DND-41 (cell line): ENCODE results near the gene RNF213.

Source experiments
- ATAC-seq: fragments of 200-7000 bp; cut with Tn5 transposase; 3 replicates; pipeline ENCODE4 v1.9.1; 2021; ENCODE audit warnings: low read depth; ENCODE audit not compliant: insufficient read depth
- DNase-seq: peaks from one replicate; pipeline ENCODE4 v3.0.0-alpha.2; 2020
- H2AFZ ChIP-seq: 2 replicates; pipeline ENCODE4 v1.6.0; 2012; ENCODE audit warnings: low read depth, low read length
- H3K27ac ChIP-seq: 2 replicates; pipeline ENCODE4 v1.5.1; 2012; ENCODE audit warnings: low read length, inconsistent platforms
- H3K27me3 ChIP-seq: fragments of 200-600 bp; sonication (generic); 2 replicates; pipeline ENCODE4 v1.6.0; 2012; ENCODE audit warnings: low read length, mild to moderate bottlenecking, inconsistent platforms; ENCODE audit not compliant: insufficient read depth, poor library complexity
- H3K36me3 ChIP-seq: 2 replicates; pipeline ENCODE4 v1.5.1; 2012; ENCODE audit warnings: low read length, inconsistent platforms; ENCODE audit not compliant: insufficient read depth
- H3K4me1 ChIP-seq: 2 replicates; pipeline ENCODE4 v1.5.1; 2012; ENCODE audit warnings: mild to moderate bottlenecking, low read length; ENCODE audit not compliant: insufficient read depth
- H3K4me2 ChIP-seq: 2 replicates; pipeline ENCODE4 v1.6.0; 2012; ENCODE audit warnings: mild to moderate bottlenecking, moderate library complexity, low read length, inconsistent platforms; ENCODE audit not compliant: insufficient read depth
- H3K4me3 ChIP-seq, 2 experiments: fragments of 200-600 bp in 1 of 2; shearing (Covaris generic) in 1 of 2; 2 replicates each; pipeline ENCODE4 v1.5.1; 2012 to 2016; ENCODE audit warnings: inconsistent platforms in 2 of 2, low read length in 2 of 2, mild to moderate bottlenecking in 2 of 2, low read depth in 1 of 2, moderate library complexity in 1 of 2
- H3K79me2 ChIP-seq: 2 replicates; pipeline ENCODE4 v1.6.0; 2012; ENCODE audit warnings: low read length, inconsistent platforms; ENCODE audit not compliant: insufficient read depth
- H3K9ac ChIP-seq: 2 replicates; pipeline ENCODE4 v1.6.0; 2012; ENCODE audit warnings: low read depth, mild to moderate bottlenecking, inconsistent platforms, low read length, moderate library complexity
- H3K9me3 ChIP-seq: 2 replicates; pipeline ENCODE4 v1.5.1; 2012; ENCODE audit warnings: low read length, moderate library complexity, mild to moderate bottlenecking, inconsistent platforms; ENCODE audit not compliant: insufficient read depth, severe bottlenecking
- H4K20me1 ChIP-seq: 2 replicates; pipeline ENCODE4 v1.6.0; 2012; ENCODE audit warnings: low read length; ENCODE audit not compliant: insufficient read depth
- EZH2 ChIP-seq: IDR thresholded peaks from 3 replicates; pipeline ENCODE4 v1.6.1; 2012; ENCODE audit warnings: borderline replicate concordance, low read depth, mild to moderate bottlenecking, moderate library complexity, low read length, inconsistent platforms; ENCODE audit not compliant: severe bottlenecking
- TF ChIP-seq, protein P1 (sequence below): IDR thresholded peaks from 2 replicates; pipeline ENCODE4 v1.5.1; 2012; ENCODE audit warnings: borderline replicate concordance, low read length, moderate library complexity, mild to moderate bottlenecking; ENCODE audit not compliant: poor library complexity, severe bottlenecking; ENCODE audit errors: extremely low read depth

Gene RNF213

DNA sequence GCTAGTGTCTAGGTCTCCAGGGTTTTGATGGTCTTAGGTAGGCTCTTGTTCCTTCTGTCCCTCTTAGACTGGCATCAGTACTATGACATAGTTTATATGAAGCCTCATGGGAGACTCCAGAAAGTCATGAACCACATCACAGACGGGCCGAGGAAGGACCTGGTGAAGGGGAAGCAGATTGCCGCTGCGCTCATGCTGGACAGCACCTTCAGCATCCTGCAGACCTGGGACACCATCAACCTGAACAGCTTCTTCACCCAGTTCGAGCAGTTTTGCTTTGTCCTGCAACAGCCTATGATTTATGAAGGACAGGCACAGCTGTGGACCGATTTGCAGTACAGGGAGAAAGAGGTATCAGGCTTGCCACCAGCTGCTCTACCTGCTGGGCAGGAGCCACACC is 34.0 kb downstream of the RNF213 start:
- TF ChIP-seq EZH2, result no peak
- TF ChIP-seq, protein P1, sequence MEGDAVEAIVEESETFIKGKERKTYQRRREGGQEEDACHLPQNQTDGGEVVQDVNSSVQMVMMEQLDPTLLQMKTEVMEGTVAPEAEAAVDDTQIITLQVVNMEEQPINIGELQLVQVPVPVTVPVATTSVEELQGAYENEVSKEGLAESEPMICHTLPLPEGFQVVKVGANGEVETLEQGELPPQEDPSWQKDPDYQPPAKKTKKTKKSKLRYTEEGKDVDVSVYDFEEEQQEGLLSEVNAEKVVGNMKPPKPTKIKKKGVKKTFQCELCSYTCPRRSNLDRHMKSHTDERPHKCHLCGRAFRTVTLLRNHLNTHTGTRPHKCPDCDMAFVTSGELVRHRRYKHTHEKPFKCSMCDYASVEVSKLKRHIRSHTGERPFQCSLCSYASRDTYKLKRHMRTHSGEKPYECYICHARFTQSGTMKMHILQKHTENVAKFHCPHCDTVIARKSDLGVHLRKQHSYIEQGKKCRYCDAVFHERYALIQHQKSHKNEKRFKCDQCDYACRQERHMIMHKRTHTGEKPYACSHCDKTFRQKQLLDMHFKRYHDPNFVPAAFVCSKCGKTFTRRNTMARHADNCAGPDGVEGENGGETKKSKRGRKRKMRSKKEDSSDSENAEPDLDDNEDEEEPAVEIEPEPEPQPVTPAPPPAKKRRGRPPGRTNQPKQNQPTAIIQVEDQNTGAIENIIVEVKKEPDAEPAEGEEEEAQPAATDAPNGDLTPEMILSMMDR, result no peak
- Histone ChIP-seq H3K9me3 (no peaks in the 10 kb centered on the region), H3K79me2 (no peaks in the 10 kb centered on the region), H3K4me2 (no peak overlapping the region), H3K27me3 (no peaks in the 10 kb centered on the region), H2AFZ (no peak overlapping the region), H3K9ac (no peak overlapping the region), H3K27ac (no peak overlapping the region), H4K20me1 (peaks cover 5% of the 10 kb centered on the region; the same call in 1 of the 2 replicates), H3K4me1 (no peaks in the 10 kb centered on the region), H3K4me3 (no peak overlapping the region), H3K36me3 (peaks cover 88% of the 10 kb centered on the region)
- ATAC-seq (no peak), DNase-seq (no peak)

DNA sequence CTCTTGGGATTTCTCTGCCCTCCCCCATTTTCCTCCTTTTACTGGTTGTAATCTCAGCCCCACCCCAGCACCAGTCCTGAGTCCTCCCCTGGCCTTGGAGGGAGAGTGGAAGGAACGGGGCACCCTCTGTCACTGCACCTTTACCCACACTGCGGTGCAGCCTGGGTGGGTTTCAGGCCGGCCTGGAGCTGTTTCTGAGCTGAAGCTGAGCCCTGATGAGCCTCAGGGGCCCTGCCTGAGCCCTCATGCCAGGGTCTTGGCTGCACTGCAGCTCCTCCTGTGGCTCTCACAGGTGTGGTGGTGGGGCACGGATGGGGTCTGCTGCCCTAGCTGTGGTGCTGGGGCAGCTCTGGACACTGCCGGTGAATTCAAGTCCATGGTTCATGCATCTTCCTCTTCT is 34.5 kb downstream of the RNF213 start:
- no peak for TF ChIP-seq EZH2
- TF ChIP-seq, protein P1, result no peak
- no peak overlapping the region for H3K4me2 ChIP-seq
- no peak overlapping the region for H3K9ac ChIP-seq
- no peaks in the 10 kb centered on the region for H3K27me3 ChIP-seq
- no peak for DNase-seq
- no peak overlapping the region for H3K27ac ChIP-seq
- ATAC-seq, result no peak
- H3K79me2 ChIP-seq, result no peaks in the 10 kb centered on the region
- H3K4me1 ChIP-seq, result no peaks in the 10 kb centered on the region
- no peak overlapping the region for H2AFZ ChIP-seq
- no peaks in the 10 kb centered on the region for H3K9me3 ChIP-seq
- H3K36me3 ChIP-seq, result peaks cover 88% of the 10 kb centered on the region
- no peak overlapping the region for H3K4me3 ChIP-seq
- peaks cover 5% of the 10 kb centered on the region; the same call in 1 of the 2 replicates for H4K20me1 ChIP-seq

DNA sequence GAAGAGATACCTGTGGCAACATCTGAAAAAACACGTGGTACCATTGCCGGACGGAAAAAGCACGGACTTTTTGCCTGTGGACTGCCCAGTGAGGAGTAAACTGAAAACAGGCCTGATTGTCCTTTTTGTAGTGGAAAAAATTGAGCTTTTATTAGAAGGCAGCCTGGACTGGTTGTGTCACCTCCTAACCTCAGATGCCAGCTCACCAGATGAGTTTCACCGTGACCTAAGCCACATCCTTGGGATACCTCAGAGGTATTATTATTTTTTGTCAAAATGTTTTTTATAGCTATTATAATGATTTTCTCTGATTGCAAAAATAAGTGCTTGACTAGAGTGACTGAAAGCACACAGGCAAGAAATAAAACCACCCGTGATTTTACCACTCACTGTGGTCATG is 34.9 kb downstream of the RNF213 start:
- no peaks in the 10 kb centered on the region for H3K27me3 ChIP-seq
- no peaks in the 10 kb centered on the region for H3K4me1 ChIP-seq
- H3K79me2 ChIP-seq, result no peaks in the 10 kb centered on the region
- H3K9me3 ChIP-seq, result no peaks in the 10 kb centered on the region
- H3K9ac ChIP-seq, result no peak overlapping the region
- H2AFZ ChIP-seq, result no peak overlapping the region
- ATAC-seq, result no peak
- no peak for DNase-seq
- no peak overlapping the region for H3K4me3 ChIP-seq
- H3K4me2 ChIP-seq, result no peak overlapping the region
- peaks cover 5% of the 10 kb centered on the region; the same call in 1 of the 2 replicates for H4K20me1 ChIP-seq
- H3K36me3 ChIP-seq, result peaks cover 88% of the 10 kb centered on the region
- no peak overlapping the region for H3K27ac ChIP-seq
- no peak for TF ChIP-seq EZH2
- TF ChIP-seq, protein P1, result no peak

DNA sequence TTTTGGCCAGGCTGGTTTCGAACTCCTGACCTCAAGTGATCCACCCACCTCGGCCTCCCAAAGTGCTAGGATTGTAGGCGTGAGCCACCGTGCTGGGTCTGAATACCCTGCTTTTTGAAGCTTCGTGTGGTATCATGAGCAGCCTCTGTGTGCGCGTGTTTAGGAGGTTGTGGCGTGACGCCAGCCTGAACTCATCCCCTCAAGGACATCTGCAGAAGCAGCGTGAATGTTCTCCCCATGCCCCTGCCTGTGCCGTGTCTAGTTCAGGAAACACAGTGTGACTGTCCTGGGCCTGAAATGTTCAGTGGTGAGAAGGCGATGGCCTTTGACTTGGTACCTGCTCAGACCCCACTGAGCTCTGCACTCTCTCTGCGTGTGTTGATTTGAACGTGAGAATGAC is 35.6 kb downstream of the RNF213 start:
- ATAC-seq, result no peak

More for the DNA sequence above, 35.6 kb downstream of the RNF213 start:
- no peak for DNase-seq
- no peak overlapping the region for H2AFZ ChIP-seq
- H3K36me3 ChIP-seq, result peaks cover 89% of the 10 kb centered on the region
- TF ChIP-seq, protein P1, result no peak
- TF ChIP-seq EZH2, result no peak
- no peaks in the 10 kb centered on the region for H3K4me1 ChIP-seq
- H3K9ac ChIP-seq, result no peak overlapping the region
- H3K4me2 ChIP-seq, result no peak overlapping the region
- no peaks in the 10 kb centered on the region for H3K9me3 ChIP-seq
- H3K27me3 ChIP-seq, result no peaks in the 10 kb centered on the region
- no peak overlapping the region for H3K27ac ChIP-seq
- H3K4me3 ChIP-seq, result no peak overlapping the region
- peaks cover 5% of the 10 kb centered on the region; the same call in 1 of the 2 replicates for H4K20me1 ChIP-seq
- H3K79me2 ChIP-seq, result no peaks in the 10 kb centered on the region
